WERI-Rb-1 (cell line): ENCODE data around the gene LIX1L.

Source experiments
- DNase-seq: peaks from one replicate; pipeline ENCODE4 v3.0.0-alpha.2; 2020
- H3K27ac ChIP-seq: fragments of 250-450 bp; sonication (Bioruptor Pico); 2 replicates; pipeline ENCODE4 v1.5.1; 2020; ENCODE audit warnings: mild to moderate bottlenecking, moderate library complexity
- H3K27me3 ChIP-seq: fragments of 250-450 bp; sonication (Bioruptor Pico); 2 replicates; pipeline ENCODE4 v1.5.1; 2021; ENCODE audit warnings: mild to moderate bottlenecking, low read depth, moderate library complexity; ENCODE audit not compliant: insufficient read depth, severe bottlenecking
- H3K36me3 ChIP-seq: fragments of 250-450 bp; sonication (Bioruptor Pico); 2 replicates; pipeline ENCODE4 v1.5.1; 2020; ENCODE audit warnings: mild to moderate bottlenecking, moderate library complexity
- H3K4me3 ChIP-seq: 2 replicates; pipeline ENCODE4 v1.5.1; 2011; ENCODE audit warnings: low read depth, mild to moderate bottlenecking, control low read depth, low read length
- H3K9me3 ChIP-seq: fragments of 250-450 bp; sonication (Bioruptor Pico); 2 replicates; pipeline ENCODE4 v1.5.1; 2021; ENCODE audit warnings: mild to moderate bottlenecking, moderate library complexity; ENCODE audit not compliant: severe bottlenecking
- CTCF ChIP-seq: IDR thresholded peaks from 2 replicates; pipeline ENCODE4 v1.5.1; 2011; ENCODE audit warnings: low read depth, mild to moderate bottlenecking, control low read depth, inconsistent platforms, low read length

LIX1L gene

GRCh38 chr1:145952903-145953302 lies 4.9 kb downstream of the LIX1L start:
- Histone ChIP-seq H3K27me3 (no peaks in the 10 kb centered on the region), H3K27ac (no peak overlapping the region), H3K9me3 (no peaks in the 10 kb centered on the region), H3K36me3 (peaks cover 4% of the 10 kb centered on the region), H3K4me3 (no peak overlapping the region)
- no peak for TF ChIP-seq CTCF
- DNase-seq: no peak

- no peaks in the 10 kb centered on the region for H3K27me3 ChIP-seq
- no peak for TF ChIP-seq CTCF
- no peak overlapping the region for H3K4me3 ChIP-seq
- no peak overlapping the region for H3K27ac ChIP-seq
- DNase-seq: no peak
- peaks cover 7% of the 10 kb centered on the region for H3K36me3 ChIP-seq
- no peaks in the 10 kb centered on the region for H3K9me3 ChIP-seq
Measured at GRCh38 chr1:145951526-145951925, 6.3 kb downstream of the LIX1L start.

- DNase-seq: no peak
- Histone ChIP-seq H3K9me3 (no peaks in the 10 kb centered on the region), H3K27ac (no peak overlapping the region), H3K36me3 (peaks cover 15% of the 10 kb centered on the region), H3K4me3 (no peak overlapping the region), H3K27me3 (no peaks in the 10 kb centered on the region)
- TF ChIP-seq CTCF: no peak
Measured at GRCh38 chr1:145949219-145949618, 8.6 kb downstream of the LIX1L start.

GRCh38 chr1:145947551-145947950 lies 10.3 kb downstream of the LIX1L start:
- Histone ChIP-seq H3K4me3 (no peak overlapping the region), H3K27me3 (no peaks in the 10 kb centered on the region), H3K27ac (no peak overlapping the region), H3K36me3 (peaks cover 27% of the 10 kb centered on the region), H3K9me3 (no peaks in the 10 kb centered on the region)
- TF ChIP-seq CTCF: no peak
- no peak for DNase-seq

- Histone ChIP-seq H3K27me3 (no peaks in the 10 kb centered on the region), H3K9me3 (no peaks in the 10 kb centered on the region), H3K27ac (no peak overlapping the region), H3K36me3 (peaks cover 29% of the 10 kb centered on the region), H3K4me3 (no peak overlapping the region)
- no peak for TF ChIP-seq CTCF
- no peak for DNase-seq
Measured at GRCh38 chr1:145946477-145946986, 11.3 kb downstream of the LIX1L start.

- no peak for DNase-seq
- Histone ChIP-seq H3K36me3 (peaks cover 36% of the 10 kb centered on the region), H3K9me3 (no peaks in the 10 kb centered on the region), H3K27ac (no peak overlapping the region), H3K27me3 (no peaks in the 10 kb centered on the region), H3K4me3 (no peak overlapping the region)
- TF ChIP-seq CTCF: no peak
Measured at GRCh38 chr1:145944532-145944931, 13.3 kb downstream of the LIX1L start.
